HG03354 (cell line): ENCODE data around the gene ZFP57.
"Not testable (repeated sequence)": the region's sequence is repeated elsewhere in the genome, so short reads cannot be mapped to it uniquely, and the experiment has no call there.

ENCODE experiments used
- ATAC-seq: cut with Tn5 transposase; IDR thresholded peaks from one replicate; pipeline ENCODE4 v1.9.1; 2021; ENCODE audit warnings: mild to moderate bottlenecking; ENCODE audit not compliant: unreplicated experiment, poor library complexity, severe bottlenecking

ZFP57 gene

DNA sequence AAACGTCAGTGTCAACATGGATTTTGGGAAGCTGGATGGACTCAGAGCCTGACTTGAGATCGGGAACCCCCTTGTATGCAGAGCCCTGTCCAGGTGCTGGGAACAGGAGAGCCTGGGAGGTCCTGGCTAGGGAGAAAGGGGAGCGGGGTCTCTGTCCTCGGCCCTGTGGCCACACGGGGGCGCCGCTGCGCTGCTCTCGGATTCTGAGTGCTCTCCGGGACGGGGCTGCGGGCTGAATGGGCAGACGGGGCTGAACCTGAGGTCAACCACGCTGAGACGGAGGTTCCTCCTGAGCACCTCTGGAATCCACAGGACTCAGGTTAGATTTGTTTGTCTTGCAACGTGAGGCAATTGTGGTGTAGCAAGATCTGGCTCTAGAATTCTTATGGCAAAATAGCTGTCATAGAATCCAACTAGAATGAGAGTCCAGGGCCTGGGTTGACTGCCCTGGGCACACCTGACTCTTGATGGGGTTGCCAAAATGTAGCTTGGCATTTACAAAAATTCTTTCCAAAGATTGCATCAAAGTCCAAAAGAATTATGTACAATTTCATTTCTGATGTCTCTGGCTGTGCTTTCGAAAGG is 21.7 kb upstream of the ZFP57 start:
- no peak for ATAC-seq

DNA sequence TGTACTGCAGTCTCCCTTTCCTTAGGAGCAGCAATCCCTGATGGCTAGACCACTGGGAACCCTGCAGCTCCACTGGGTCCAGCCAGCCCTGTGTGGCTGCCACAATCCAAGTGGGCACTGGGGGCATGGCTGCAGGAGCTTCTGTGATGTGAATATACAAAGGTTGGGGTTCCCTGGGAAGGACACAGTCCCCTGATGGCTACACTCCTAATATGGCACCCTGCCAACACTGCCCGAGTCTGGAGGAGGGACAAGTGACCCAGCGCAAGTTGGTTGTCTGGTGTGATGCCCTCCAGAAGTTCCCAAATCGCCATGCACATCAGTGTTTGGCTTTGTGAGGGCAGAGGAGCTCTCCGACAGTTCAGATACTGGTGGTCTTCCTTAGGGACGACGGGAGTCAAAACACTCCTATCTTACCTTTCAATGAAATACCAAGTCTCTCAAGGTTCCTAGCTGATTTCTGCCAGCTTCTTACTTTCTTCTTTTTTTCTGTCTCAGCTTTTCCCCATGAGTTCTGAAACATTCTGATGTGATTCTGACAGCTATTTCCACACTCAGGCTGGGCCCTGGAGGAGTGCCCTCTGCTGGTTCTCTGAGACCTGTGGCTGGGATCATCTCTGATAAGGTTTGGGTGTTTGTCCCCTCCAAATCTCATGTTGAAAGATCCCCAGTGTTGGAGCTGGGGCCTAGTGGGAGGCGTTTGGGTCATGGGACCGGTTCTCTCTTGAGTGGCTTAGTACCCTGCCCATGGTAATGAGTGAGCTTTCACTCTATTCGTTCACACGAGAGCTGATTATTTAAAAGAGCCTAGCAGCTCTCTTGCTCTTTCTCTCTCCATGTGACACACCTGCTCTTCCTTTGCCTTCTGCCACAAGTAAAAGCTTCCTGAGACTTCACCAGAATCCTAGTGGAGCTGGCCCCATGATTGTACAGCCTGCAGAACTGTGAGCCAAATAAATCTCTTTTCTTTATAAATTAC is 15.5 kb upstream of the ZFP57 start:
- ATAC-seq, result no peak

DNA sequence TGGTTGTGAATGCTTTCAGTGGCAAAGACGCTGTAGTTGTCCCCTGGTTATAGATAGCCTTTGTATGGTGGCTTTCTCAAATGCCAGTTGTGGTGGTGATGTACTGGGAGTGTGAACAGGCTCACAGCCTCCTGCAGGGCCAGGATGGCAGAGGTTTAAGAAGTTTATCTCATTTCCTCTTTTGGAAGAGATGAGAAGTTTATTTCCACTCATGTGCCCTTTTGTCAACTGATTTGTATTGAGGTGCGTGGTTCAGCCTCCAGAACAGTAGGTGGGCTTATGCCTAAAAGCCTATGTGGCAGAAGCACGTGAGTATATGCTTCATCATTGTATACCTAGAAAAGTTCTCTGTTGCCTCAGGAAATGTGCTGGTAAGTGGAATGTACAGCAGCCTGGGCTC is 13.7 kb upstream of the ZFP57 start:
- no peak for ATAC-seq

DNA sequence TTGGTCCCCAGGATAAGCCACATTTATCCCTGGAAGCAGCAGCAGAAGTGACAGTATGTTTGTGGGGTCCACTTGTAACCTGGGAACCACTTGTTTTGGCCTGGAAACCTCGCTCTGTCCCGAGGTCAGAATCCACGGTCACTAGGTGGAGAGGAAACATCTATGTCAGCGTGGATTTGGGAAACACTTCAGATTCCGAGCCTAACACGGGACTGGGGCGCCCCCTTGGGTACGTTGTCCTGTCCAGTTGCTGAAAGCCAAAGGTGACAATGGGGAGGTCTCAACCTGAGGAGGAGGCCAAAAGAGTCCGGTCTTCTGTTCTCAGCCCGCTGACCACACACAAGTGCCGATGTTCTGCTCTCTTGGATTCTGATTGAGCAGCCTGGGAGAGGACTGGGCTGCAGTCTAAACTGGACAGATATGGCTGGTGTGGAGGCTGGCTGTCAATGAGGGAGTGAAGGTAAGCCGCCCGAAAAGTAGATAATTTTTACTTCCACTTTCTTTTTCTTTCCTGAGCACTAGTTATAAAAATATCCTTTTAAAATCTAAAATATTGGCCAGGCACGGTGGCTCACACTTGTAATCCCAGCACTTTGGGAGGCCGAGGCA is 4.9 kb upstream of the ZFP57 start:
- ATAC-seq, result no peak

DNA sequence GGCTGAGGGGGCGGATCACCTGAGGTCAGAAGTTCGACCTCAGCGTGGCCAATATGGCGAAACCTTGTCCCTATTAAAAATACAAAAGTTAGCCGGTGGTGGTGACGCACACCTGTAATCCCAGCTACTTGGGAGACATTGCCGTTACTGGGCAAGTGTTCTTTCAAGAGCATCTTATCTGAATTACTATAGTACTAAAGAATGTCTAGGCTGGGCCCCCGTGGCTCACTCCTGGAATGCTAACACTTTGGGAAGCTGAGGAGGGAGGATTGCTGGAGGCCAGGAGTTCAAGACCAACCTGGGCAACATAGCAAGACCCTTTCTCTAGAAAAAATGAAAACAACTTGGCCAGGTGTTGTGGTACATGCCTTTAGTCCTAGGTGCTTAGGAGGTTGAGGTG is 859 bp upstream of the ZFP57 start:
- no peak for ATAC-seq

DNA sequence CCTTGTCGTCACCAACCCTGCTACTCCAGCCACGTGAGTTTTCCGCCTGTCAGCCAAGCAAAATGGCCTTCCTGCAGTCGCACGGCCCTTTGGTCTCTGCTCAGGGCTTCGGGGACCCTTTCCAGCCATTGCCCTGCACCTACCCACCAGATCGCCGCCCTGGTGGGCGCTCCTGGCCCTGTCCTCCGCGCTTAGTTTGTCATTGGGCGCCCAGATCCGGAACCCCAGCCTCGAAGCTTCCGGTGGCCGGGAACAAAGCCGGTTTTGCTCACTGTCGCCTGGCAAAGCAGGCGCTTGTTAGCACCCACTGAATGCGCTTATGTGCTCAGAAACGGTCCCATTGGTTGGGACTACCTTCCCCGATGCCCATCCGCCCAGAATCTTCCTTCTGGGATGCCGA is 536 bp downstream of the ZFP57 start:
- no peak for ATAC-seq

DNA sequence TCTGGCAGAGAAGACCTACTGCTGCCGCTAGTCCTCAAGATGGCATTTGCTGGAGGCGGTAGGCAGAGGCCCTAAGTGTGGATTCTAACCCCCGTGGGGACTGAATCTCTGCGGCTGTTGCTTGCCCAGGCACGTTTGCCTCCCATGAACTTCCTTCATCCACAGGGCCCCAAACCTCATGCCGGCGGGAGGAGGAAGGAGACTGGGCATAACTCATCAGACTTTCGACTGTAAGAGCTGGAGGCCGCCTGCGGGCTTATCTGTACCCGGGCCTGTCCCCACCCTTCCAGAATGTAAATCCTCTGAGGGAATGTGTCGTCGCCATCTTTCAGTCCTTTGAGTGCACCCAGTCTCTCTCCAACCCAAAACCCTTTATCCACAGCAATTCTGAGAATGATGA is 990 bp downstream of the ZFP57 start:
- no peak for ATAC-seq

DNA sequence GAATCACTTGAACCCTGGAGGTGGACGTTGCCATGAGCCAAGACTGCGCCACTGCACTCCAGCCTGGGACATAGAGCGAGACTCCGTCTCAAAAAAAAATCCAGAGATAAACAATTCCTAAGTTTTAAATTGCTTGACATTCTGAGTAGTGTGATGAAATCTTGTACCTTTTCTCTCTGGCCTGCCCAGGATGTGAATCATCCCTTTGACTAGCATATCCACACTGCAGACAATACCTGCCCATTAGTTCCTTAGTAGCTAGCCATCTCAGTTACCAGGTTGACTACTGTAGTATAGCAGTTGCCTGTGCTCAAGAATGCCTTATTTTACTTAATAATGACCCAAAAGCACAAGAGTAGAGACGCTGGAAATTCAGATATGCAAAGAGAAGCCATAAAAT is 2.8 kb downstream of the ZFP57 start:
- no peak for ATAC-seq

DNA sequence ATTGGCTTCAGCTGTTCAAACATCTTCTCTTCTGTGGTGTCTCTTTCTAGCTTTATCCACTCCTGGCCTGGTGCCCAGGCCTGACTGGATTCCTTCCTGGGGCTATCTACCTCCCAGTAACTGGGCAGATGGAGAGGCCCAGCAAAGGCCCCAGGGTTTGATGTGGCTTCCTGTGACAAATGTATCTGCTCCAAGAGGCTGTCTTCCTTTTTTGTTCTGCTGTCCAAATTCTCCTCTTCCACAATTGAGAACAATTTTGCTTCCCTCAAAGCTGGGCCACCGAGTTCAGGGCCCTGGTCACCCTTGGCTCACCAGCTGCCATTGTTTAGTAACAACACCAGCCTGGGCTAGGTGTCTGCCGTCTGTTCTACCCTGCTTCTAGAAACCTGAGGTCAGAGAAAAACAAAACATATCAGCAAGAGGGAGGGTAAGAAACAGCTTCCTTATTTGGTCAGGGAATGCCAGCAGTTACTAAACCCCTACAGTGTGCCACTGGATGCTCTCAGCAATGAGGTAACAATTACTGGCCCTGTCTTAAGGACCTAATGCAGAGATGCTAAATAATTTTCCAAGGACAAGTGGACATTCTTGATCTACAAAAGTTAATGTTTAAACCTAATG is 3.9 kb downstream of the ZFP57 start:
- ATAC-seq, result no peak

DNA sequence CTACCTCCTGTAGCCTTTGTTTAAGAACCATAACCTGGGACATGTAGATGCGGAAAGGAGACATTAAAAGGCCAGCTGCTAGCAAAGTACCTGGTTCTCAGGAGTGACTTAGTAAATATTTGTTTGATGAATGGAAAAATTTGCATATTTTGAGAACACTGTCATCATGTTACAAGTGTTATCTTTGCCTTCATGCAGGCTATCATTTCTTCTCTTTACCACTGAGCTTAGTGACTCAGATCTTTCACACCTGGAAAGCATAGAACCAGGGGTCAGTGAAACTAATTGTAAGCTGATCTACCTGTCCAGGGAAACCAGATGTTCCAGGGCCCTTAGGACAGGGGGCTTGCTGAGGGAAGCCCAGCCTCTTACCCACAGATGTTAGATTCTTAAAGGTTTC is 5.4 kb downstream of the ZFP57 start:
- no peak for ATAC-seq

DNA sequence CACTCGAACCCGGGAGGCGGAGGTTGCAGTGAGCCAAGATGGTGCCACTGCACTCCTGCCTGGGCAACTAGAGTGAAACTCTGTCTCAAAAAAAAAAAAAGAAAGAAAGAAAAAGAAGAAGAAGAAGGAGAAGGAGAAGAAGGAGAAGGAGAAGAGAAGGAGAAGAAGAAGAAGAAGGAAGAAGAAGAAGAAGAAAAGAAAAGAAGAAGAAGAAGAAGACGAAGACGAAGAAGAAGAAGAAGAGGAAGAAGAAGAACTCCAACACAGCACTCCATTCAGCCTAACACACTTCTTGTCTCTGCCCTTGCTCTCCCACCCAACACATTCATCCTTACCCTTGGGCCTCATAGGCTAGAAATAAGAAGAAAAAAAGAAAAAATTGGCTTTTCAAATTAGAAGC is 6.9 kb downstream of the ZFP57 start:
- no peak for ATAC-seq

DNA sequence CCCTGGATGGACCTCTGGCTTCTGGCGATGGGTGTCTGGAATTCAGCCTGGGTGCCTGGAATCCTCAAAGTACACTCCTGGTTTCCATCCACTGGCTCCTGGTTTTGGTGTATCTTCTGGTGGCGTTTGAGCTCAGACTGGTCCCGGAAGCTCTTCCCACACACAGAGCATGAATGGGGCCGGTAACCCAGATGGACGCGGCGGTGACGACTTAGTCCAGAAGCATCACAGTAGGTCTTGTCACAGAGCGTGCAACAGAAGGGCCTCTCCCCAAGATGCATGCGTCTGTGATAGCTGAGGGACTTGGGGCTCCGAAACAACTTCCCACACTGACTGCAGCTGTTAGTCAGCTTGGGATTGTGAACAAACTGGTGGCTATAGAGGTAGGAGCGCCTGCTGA is 7.8 kb downstream of the ZFP57 start:
- ATAC-seq, result no peak

DNA sequence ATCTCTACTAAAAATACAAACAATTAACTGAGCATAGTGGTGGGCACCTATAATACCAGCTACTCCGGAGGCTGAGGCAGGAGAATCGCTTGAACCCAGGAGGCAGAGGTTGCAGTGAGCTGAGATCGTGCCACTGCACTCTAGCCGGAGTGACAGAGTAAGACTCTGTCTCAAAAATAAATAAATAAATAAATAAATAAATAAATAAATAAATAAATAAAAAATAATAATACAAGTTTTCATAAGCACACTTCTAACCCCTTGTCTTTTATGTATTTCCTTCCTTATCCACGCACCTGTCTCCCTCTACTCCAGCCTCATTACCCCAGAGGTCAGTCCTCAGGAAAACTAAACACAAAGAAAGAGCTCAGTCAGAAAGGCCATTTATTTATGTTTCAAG is 8.8 kb downstream of the ZFP57 start:
- ATAC-seq, result not testable (repeated sequence)

DNA sequence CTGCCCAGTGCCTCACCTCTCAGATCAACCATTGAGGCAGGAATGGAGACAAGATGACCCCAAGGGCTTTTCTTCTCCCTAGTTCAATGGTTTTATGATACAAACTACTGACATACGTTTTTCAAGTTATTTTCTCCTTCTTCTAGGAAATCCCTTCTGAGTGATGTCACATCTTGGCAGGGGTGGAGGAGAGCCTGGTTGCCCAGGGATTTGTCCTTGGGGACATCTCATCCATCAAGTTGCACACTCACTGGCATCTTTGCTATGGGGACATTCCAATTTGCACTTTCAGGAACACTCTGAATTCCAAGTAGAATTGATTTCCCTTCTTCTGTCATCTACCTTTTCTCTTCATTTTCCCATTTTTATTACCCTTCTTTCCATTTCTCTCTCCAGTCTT is 9.9 kb downstream of the ZFP57 start:
- no peak for ATAC-seq

DNA sequence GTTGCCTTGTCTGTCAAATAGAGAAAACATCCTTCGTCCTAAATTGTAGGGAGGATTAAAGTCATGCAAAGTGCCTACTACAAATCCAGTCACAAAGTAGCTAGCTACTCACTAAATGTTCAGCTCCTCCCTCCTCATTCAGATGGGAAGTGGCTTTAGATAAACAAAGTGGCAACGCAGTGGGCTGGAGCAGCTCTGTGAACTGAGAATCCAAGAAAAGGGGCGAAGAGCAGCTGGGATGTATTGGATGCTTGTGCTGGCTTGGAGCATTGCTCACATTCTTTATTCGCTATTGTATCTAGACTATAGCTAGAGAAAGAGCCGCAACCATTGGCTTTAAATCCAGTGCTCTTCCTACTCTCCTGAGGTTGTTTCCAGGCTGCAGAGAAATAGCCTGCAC is 13.8 kb downstream of the ZFP57 start:
- no peak for ATAC-seq

DNA sequence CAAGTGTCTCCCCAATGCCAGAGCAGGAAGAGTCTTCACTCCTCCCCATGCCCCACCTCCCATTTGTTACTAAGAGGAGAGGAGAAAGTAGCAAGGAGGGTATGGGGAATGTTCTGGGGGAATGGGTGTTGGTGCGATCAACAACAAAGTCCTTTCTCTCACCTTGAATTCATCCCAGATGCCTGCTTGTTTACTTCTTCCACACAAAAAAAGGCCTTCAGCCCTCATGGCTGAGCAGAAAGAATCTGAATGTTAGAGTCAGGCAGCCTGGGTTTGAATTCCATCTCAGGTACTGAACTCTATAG is 14.2 kb downstream of the ZFP57 start:
- ATAC-seq, result no peak

DNA sequence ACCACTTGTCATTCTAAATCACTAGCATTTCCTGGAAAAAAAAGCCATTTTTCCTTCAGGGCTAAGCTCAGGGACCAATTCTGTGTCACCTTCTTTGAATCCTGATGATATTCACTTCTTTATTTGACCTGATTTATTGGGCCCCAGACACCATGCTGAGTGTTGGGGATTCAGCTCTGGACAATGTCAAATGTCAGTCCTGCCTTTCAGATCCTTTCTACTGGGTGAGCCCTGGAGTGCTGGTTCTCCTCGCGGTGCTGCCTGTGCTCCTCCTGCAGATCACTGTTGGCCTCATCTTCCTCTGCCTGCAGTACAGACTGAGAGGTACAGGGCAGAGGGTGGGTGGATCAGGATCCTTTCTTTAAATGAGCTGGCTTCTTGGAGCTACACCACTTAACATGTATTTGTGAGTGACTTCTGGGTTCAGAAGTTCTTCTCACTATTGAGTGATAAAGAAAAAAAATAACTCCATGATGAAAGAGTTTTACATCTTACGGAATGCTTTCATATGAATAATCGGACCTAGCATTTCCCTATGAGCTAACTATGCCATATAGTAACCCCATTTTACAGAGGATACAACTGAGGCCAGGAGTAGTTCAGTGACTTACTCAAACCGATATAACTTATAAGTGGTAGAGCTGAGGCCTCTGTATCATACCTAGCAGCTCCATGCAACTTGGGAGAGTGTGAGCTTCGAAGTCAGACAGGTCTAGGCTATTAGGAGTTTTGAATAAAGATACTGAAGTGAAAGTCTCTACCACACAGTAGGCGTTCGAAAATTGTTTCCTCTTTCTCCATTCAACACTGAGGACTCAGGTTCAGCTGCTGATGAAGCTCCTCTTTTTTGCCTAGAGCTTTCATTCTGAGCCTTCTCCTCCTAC is 14.8 kb downstream of the ZFP57 start:
- ATAC-seq, result no peak

DNA sequence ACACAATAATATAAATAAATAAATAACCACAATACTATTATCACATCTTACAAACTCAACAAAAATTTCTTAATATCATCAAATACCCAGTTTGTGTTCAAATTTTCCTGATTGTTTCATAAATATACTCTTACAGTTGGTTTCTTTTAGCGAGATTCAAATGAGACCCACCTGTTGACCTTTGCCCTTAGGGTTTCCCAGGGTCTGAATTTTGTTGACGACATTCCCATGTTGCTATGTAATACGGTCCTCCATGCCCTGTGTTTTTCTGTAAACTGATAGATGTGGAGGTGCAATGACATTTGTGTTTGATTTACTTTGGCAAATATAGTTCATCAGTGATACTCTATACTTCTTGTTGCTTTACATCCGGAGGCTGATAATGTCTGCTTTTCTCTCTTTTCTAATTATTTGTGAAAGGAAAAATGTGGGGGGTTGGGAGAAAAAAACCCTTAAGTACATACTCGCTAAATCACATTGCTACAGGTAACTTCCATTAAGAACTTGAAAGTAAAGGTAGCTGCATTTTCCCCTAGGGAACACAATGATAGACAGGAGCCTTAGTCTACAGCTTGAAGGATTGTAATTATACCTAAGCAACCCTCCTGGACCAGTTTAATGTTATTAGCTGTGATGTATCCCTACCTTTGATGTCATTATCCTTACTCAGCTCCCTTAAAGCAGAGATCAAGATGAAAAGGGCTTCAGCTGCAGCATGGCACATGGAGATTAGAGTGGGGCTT is 17.5 kb downstream of the ZFP57 start:
- no peak for ATAC-seq

DNA sequence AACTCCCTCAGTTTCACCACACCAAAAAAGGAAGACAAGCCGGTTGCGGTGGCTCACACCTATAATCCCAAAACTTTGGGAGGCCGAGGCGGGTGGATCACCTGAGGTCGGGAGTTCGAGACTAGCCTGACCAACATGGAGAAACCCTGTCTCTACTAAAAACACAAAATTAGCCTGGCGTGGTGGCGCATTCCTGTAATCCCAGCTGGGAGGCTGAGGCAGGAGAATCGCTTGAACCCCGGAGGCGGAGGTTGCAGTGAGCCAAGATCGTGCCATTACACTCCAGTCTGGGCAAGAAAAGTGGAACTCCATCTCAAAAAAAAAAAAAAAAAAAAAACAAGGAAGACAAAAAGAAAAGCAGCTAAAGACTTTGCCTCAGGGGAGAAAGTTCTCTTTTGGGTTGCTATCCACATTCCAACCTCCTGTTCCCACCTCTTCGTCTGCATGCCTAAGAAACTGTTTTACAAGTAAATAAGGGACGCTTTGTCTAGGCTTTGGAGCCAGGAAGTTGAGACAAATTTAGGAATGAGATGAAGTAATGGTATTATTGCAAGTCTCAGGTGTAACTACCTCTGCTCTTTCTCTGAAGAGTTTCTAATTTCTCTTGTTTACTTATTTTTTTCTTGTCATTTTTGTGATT is 19.3 kb downstream of the ZFP57 start:
- not testable (repeated sequence) for ATAC-seq
